Stimulated activated CD4-positive, alpha-beta T cell treated with anti-CD3 and anti-CD28 coated beads, Interleukin-4, amount 100 ng/mL, for 4 hours (primary cell): Measurements from ENCODE around the gene MAPK13.
"Not testable (repeated sequence)": the region's sequence is repeated elsewhere in the genome, so short reads cannot be mapped to it uniquely, and the experiment has no call there.

Experiments used
- DNase-seq, 2 experiments: peaks; one replicate each; pipeline ENCODE4 v3.0.0-alpha.2; 2020

The MAPK13 gene

GRCh38 chr6:36115412-36115811, 14.9 kb upstream of the MAPK13 start:
- no peak for DNase-seq

GRCh38 chr6:36116066-36116864, 14.0 kb upstream of the MAPK13 start:
- DNase-seq: no peak

- DNase-seq: no peak
Observed at GRCh38 chr6:36116943-36117342, 13.4 kb upstream of the MAPK13 start.

GRCh38 chr6:36117658-36118549, 12.4 kb upstream of the MAPK13 start:
- DNase-seq: no peak

- DNase-seq: peak; percentile 38 to 67
Observed at GRCh38 chr6:36118550-36119107, 11.7 kb upstream of the MAPK13 start.

GRCh38 chr6:36119209-36119608, 11.1 kb upstream of the MAPK13 start:
- DNase-seq: no peak

GRCh38 chr6:36120018-36120417, 10.3 kb upstream of the MAPK13 start:
- DNase-seq: no peak

GRCh38 chr6:36120539-36120938, 9.8 kb upstream of the MAPK13 start:
- DNase-seq: peak; percentile 49 to 80

- DNase-seq: peak; percentile 51 to 55
Observed at GRCh38 chr6:36120979-36121786, 9.1 kb upstream of the MAPK13 start.

GRCh38 chr6:36121787-36122494, 8.4 kb upstream of the MAPK13 start:
- no peak for DNase-seq

GRCh38 chr6:36122495-36123269, 7.6 kb upstream of the MAPK13 start:
- DNase-seq: no peak

- peak; percentile 82 to 88 for DNase-seq
Observed at GRCh38 chr6:36123270-36124139, 6.8 kb upstream of the MAPK13 start.

GRCh38 chr6:36124346-36124745, 6.0 kb upstream of the MAPK13 start:
- not testable (repeated sequence) for DNase-seq

- no peak for DNase-seq
Observed at GRCh38 chr6:36124881-36125280, 5.4 kb upstream of the MAPK13 start.

- no peak for DNase-seq
Observed at GRCh38 chr6:36125575-36125974, 4.7 kb upstream of the MAPK13 start.

- DNase-seq: no peak
Observed at GRCh38 chr6:36126121-36126520, 4.2 kb upstream of the MAPK13 start.

- peak in 1 of 2 experiments; percentile 19 for DNase-seq
Observed at GRCh38 chr6:36126553-36127458, 3.5 kb upstream of the MAPK13 start.

GRCh38 chr6:36127462-36128016, 2.8 kb upstream of the MAPK13 start:
- DNase-seq: no peak

GRCh38 chr6:36128073-36128472, 2.2 kb upstream of the MAPK13 start:
- DNase-seq: no peak
